Measurements from ENCODE around the gene BTBD9.

Gene BTBD9

DNA sequence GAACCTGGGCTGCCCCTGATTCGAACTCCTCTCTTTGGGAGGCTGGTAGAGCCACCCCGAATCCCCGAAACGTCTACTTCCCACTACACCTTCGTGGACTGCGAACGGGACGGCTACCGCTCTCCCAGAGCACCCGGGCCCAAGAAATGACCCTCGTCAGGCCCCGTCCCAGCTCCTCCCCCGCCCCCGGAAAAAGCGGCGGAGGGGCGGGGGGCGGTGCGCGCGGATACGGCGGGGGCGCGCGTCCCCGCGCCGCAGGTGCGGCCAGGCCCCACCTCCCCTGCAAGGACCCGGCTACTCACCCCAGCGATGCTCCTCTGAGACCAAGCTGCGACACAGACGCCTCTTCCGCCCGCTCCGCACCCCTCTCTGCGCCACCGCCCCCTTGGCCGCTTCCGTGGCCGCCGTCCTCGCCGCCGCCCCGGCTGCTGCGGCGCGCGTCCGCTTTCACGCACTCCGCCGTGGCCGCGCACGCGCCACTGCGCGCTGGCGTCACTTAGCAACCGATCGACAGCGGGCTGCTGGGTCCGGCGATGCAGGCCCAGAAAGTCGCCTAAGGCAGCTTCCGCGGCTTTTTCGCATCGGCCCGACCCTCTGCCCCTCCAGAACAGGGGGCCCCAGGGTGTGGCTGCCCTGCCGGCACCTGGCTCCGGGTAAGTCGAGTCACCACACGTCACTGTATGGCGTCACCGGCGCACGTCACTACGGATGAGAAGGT lies at the start of gene BTBD9:
Gene BTBD9 (minus strand): TSS at position 432 of the 718 bp plus-strand sequence.
- peak; percentile 51 to 70 (median 62) for DNase-seq (ENCODE audit: low read depth in 4 of 4, low spot score in 1 of 4)

GRCh38 chr6:38688579-38689087 lies 48.9 kb upstream of the BTBD9 start:
- no peak for DNase-seq (ENCODE audit: low read depth in 4 of 4, low spot score in 1 of 4)

DNA sequence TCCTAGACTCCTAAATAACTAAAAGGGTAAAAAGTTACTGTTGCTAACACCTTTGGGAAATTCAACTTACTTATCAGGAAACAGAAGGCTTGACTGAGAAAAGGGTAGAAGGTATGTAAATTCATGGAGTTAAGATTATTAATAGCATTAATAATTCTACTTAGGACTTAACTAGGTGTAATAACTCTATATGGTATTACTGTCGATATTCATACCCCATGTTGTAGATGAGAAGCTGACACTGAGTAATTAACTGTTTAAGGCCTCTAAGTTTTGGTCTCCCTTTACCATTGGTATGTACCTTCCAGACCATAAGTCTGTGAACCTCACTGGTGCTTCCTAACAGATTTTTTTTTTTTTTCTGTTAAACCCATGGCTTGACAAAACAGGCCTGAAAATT lies 47.8 kb upstream of the BTBD9 start:
- DNase-seq (ENCODE audit: low read depth in 4 of 4, low spot score in 1 of 4) = no peak

DNA sequence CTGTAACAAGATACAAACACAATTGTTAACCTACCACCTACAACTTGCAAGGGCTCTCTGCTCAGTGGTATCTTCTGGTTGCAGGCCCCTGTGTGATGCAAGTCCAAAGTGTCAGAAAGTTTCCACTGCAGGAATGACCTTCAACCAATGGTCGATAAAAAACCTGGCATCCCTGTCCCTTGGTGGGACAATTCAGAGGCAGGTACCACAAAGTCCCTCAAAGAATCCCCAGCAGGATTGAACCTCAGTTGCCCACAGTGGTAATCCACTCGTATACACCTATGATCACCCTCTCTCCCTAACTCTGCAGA lies 47.3 kb upstream of the BTBD9 start:
- no peak for DNase-seq (ENCODE audit: low read depth in 4 of 4, low spot score in 1 of 4)

GRCh38 chr6:38686270-38687042 lies 46.7 kb upstream of the BTBD9 start:
- no peak for DNase-seq (ENCODE audit: low read depth in 4 of 4, low spot score in 1 of 4)

DNA sequence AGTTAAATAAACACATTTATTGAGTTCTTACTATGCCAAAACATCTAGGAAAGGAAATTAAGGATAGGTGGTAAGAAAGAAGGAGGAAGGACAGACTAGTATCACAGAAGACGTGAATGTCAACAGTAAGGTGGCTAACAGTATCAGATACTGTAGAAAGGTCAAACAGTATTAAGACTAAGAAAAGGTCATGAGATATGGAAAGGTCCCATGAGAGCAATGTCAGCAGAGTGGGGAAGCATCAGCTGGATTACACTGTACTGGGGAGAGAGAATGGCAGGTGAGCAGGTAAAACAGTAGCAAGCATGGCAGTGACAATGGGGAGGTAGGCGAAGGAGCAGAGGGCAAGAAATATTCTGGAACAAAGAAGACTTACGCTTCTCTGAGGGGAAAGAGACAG lies 45.2 kb upstream of the BTBD9 start:
- DNase-seq (ENCODE audit: low read depth in 4 of 4, low spot score in 1 of 4) = no peak

- DNase-seq (ENCODE audit: low read depth in 4 of 4, low spot score in 1 of 4) = no peak
These were observed 44.5 kb upstream of the BTBD9 start for GRCh38 chr6:38684237-38684636.

GRCh38 chr6:38681850-38682249 lies 42.1 kb upstream of the BTBD9 start:
- DNase-seq (ENCODE audit: low read depth in 4 of 4, low spot score in 1 of 4) = no peak

GRCh38 chr6:38679668-38680067 lies 39.9 kb upstream of the BTBD9 start:
- no peak for DNase-seq (ENCODE audit: low read depth in 4 of 4, low spot score in 1 of 4)

DNA sequence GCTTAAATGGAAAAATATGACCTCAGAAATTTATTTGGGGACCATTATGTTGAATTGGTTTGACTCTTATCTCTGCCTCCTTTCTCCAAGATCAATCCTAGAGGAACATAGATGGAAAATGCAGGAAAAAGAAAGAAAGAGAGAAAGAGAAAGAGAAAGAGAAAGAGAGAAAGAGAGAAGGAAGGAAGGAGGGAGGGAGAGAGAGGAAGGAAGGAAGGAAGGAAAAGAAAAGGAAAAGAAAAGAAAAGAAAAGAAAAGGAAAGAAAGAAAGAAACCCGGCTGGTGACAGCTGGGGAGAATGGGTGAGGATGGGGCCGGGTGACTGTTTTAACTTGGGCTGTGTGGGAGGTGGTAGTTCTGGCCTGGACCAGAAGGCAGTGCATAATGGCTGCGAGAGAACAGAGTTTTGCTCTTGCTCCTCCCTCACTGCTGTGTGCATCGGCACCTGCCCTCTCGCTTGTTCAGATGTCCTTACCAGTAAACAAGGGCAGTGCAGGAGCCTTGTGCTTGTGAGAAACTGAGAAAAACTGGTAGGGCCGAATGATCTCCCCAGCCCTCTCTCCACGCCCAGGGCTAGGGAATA lies 38.5 kb upstream of the BTBD9 start:
- DNase-seq (ENCODE audit: low read depth in 4 of 4, low spot score in 1 of 4) = no peak

DNA sequence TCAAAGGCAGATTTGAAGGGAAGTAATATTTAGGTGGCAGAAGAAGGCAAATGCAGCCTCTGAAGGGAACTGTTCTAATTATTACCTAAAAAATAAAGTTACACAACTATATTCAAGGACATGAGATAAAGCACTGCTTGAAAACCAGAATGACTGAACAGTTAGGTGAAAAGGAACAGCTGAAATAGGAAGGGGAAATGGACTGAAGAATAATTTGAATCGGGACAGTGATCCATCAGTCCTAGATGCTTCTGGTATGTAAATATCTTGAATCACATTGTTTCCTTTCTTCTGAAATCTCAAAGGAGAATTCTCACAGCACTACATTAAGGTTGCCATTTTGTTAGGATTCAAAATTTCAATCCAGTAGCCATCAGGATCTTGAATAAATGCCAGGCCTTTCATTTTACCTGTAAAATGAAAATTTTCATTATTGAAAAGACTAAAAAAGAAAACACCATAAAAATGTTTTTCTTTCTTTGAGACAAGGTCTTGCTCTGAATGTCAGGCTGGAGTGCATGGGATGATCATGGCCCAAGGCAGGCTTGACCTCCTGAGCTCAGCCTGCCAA lies 37.3 kb upstream of the BTBD9 start:
- DNase-seq (ENCODE audit: low read depth in 4 of 4, low spot score in 1 of 4) = no peak

GRCh38 chr6:38676236-38676973 lies 36.7 kb upstream of the BTBD9 start:
- no peak for DNase-seq (ENCODE audit: low read depth in 4 of 4, low spot score in 1 of 4)

GRCh38 chr6:38673397-38674165 lies 33.9 kb upstream of the BTBD9 start:
- DNase-seq (ENCODE audit: low read depth in 4 of 4, low spot score in 1 of 4) = peak in 1 of 4 experiments; percentile 13

DNA sequence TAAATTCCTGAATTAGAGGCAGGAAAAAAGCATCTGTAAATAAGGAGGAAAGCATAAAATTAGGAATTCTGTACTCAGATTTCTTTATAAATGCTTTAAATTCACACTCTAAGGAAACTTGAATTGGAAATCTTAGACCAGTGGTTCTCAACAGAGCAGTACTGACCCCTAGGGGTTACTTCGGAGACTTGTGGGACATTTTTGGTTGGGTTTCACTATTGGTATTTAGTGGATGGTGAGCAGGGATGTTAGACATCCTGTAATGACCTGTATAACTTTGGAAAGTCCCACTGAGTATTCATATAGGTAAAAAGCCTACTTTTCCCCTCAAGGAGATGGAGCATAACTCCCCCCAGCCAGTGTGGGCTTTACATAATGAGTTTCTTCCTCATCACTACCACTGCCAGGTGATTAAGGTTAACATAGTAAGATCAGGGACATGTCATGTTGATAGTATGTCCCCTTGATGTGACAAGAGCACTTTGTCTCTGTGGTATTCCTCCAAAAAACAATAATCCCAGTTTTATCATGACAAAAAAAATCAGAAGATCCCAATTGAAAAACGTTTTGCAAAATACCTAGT lies 32.2 kb upstream of the BTBD9 start:
- peak in 1 of 4 experiments; percentile 18 for DNase-seq (ENCODE audit: low read depth in 4 of 4, low spot score in 1 of 4)

GRCh38 chr6:38658418-38659167 lies 18.9 kb upstream of the BTBD9 start:
- DNase-seq (ENCODE audit: low read depth in 4 of 4, low spot score in 1 of 4) = no peak

GRCh38 chr6:38656896-38657295 lies 17.2 kb upstream of the BTBD9 start:
- no peak for DNase-seq (ENCODE audit: low read depth in 4 of 4, low spot score in 1 of 4)

GRCh38 chr6:38654263-38654662 lies 14.5 kb upstream of the BTBD9 start:
- no peak for DNase-seq (ENCODE audit: low read depth in 4 of 4, low spot score in 1 of 4)

GRCh38 chr6:38651121-38651784 lies 11.5 kb upstream of the BTBD9 start:
- no peak for DNase-seq (ENCODE audit: low read depth in 4 of 4, low spot score in 1 of 4)

Measured in stimulated activated CD4-positive, alpha-beta T cell treated with anti-CD3 and anti-CD28 coated beads, Interleukin-1b, Interleukin-23, amount 100 ng/mL, for 24 hours (primary cell).